GM12872 (cell line): ENCODE results near the gene PLEKHG2.
A peak's percentile ranks its signal among the peaks of the same experiment; 100 is the strongest.

Experiments used
- CTCF ChIP-seq: IDR thresholded peaks from 3 replicates; pipeline ENCODE4 v1.5.1; 2011; ENCODE audit warnings: low read depth, mild to moderate bottlenecking, low read length, moderate library complexity; ENCODE audit not compliant: insufficient read depth

PLEKHG2 gene

DNA sequence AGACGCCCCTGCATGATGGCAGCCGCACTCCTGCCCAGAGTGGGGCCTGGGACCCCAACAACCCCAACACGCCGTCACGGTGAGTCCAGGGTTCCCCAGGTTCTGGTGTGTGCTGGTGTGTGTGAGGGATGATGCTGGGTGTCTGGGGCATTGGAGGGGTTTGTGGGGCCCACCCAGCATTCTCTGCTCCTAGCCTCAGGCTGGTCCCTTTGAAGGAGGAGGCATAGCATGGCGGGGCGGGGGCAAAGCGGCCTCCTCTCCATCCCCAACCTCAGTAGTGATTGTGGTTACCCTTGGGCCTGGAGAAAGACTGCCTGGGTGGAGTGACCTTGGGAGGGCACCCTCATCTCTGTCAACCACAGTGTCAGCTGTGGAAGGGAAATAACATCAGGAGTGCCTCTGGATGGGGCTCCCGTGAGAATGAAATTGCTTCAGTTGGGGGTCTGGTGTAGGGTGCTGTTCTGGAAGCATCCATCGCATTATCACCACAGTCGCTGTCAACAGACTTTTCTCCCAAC lies 61.0 kb downstream of the PLEKHG2 start:
- TF ChIP-seq CTCF, result no peak

- TF ChIP-seq CTCF, result peak; percentile 88
These were observed 61.7 kb downstream of the PLEKHG2 start for GRCh38 chr19:39474139-39474620.

DNA sequence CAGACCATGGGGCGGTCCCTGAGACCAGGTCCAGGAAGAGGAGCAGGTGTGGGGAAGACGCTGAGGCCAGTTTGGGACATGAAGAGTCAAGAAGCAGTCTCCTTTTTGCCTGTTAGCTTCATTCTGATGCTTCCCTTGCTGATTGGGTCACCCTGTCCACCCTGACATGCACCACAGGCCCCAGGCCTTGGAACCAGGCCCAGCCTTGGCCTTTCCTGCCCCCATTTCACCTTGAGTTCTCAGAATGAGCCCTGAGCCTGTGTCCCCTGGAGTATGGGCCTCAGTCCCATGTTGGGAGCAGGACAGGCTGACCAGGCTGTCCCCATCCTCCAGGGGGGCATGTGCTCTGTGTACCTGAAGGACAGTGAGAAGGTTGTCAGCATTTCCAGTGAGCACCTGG lies 63.3 kb downstream of the PLEKHG2 start:
- no peak for TF ChIP-seq CTCF
